Right renal pelvis (tissue), 4 donors: ENCODE measurements around the gene BTAF1. TPM values are rescaled to one million over a fixed set of nuclear protein-coding genes. Genes with fewer than 3 reads are reported as not detected.

Experiments used
- DNase-seq, 4 donors: peaks; one replicate each; pipeline ENCODE4 v3.0.0-alpha.2; 2013; ENCODE audit warnings: low read depth in 4 of 4, low spot score in 3 of 4, missing footprints in 1 of 4
- polyA plus RNA-seq, 4 donors: library from polyadenylated mRNA; unstranded; fragments of 120-200 nt; gene quantifications; one replicate each; pipeline ENCODE4 v1.2.1, GENCODE V29; 2013; ENCODE audit not compliant: insufficient read length in 4 of 4

Gene BTAF1
- polyA plus RNA-seq, 4 donors: 44.0 to 55.9 (median 51.5) TPM

DNA sequence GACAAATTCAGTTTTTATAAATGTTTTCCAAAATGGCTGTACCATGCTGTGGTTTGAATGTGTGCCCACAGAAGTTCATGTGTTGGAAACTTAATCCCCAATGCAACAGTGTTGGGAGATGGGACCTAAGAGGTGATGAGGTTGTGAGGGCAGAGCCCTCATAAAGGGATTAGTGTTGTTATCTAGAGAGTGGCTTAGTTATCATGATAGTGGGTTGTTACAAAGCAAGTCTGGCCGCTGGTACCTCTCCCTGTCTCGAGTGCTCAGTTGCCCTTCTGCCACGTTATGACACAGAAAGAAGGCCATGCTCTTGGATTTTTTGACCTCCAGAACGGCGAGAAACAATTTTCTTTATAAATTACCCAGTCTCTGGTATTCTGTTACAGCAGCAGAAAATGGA is 119.0 kb downstream of the BTAF1 start:
- no peak for DNase-seq

DNA sequence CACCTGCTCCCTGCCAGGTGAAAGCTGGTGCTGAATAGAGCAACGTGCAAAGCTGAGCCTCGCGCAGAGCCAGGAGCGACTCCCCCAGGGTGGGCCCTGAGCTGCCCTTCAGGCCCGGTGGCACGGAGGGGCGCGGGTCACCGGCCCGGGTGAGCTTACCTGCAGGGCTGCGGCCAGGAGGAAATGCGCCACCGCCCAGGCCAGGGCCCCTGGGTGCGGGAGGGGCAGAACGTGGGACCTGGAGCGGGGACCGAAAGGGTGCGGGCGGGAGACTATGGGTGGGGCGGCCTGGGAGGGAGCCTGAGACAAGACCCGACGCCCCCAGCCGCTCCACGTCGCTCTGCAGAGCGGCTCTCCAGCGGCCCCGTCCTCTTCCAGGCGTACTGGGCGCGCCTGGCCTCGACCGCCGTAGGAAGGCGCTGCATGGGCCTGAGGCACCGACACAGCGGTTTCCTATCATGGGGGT is 122.1 kb downstream of the BTAF1 start:
- DNase-seq: no peak

DNA sequence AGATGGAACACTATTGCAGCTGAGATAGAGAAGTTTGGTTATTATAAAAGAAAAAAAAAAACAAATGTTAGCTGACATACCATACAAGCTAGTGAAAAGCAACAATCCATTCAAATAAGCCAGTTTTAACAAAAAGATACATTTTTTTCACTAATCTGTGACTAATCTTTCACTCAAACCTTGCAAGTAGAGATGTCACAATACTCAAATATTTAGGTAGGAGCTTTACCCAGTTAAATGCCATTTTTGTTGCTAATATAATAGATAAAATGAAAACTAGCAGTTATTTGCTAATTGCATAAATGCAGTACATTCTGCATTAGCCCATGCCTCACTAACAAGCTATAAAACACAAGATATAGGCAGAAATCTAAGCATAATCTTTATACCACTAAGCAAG is 123.6 kb downstream of the BTAF1 start:
- no peak for DNase-seq

DNA sequence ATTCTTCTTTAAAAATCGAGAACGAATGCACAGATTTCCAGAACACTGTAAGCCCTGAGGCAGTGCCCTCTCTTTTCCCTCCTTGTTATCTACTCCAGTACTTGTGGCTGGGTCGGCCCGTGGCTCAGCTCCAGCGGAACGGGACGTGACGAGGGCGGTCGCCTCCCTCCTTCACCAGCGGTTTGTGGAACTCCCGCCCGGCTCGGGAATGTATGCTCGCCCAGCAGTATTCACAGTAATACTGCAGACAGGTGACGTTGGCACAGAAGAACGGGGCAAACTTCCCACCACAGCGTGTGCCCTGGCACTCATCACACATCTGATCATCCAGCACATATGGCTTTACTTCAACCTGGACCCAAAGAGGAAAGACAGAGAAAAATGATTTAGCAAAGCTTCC is 128.5 kb downstream of the BTAF1 start:
- no peak for DNase-seq

DNA sequence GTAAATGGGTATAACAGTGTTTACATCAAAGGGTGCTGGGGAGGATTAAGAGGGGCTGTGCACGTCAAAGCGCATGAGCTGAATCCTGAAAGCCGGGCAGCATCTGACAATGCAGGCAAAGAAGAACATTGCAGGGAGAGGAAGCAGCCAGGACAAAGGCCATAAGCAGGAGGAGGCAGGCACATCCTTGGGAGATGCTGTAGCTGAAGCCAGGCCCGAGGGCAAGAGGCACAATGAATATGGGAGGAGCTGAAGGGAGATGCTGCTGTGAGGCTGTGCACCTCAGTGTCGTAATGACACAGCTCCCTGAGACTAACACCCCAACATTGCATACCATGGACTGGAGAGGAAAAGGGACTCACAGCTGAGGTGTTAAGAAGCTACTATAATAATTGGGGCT is 129.2 kb downstream of the BTAF1 start:
- DNase-seq: no peak

- no peak for DNase-seq
Measured at GRCh38 chr10:92054807-92055206, 131.2 kb downstream of the BTAF1 start.

DNA sequence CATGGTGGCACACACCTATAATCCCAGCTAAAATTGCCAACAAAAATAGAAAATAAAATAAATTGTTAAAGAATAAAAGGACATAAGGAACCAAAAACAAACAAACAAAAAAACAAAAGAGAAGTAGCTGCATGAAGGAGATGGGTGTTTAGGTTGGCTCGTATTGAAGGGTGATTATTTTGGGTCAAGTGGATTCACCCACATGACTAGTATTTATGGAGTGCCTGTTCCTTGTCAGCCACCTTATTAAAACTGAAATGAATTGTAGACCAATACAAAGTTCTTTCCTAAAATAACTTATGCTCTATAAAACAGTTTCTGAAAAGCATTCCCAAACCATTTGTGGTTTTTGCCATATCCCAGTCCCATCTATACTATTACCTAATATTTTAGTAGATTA is 138.7 kb downstream of the BTAF1 start:
- no peak for DNase-seq

- no peak for DNase-seq
Measured at GRCh38 chr10:92064506-92064905, 140.9 kb downstream of the BTAF1 start.

GRCh38 chr10:92066386-92066785 is 142.8 kb downstream of the BTAF1 start:
- DNase-seq: no peak

DNA sequence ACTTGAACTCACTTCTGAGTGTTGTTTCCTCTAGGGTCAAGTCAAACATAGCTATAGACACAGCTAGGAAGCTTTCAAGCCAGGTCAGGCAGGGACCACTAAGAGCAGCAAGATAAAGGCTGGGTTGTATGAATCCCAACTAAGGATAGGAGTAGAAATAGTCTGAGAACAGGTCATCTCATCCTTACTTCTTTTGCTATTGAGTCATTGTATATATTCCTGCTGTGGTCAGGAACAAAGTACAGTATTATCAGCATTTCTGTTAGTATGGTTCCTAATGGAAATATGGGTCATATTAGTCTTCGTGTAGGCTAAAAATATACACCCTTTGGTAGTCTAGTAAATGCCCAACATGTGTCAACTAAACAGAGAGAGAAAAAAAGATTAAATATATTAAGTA is 145.3 kb downstream of the BTAF1 start:
- no peak for DNase-seq

GRCh38 chr10:92074126-92074887 is 150.7 kb downstream of the BTAF1 start:
- no peak for DNase-seq

DNA sequence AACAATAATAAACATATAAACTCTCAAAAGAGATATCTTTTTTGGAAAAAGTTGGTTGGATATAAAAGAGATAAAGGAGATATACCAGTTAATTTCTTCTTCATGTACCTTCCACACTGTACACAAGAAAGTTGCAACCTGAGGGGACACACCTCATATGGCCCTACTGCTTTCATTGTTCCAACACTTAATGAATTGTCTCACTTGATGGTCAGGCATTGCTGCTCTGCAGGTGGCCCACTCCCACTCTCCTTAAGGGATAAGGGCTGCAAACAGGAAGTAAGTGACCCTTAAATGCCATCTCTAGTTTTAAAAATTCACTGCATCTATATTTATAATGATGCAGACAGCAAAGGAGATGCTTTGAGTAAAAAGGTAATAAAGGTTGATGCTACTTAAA is 152.3 kb downstream of the BTAF1 start:
- DNase-seq: no peak

GRCh38 chr10:92076722-92077121 is 153.2 kb downstream of the BTAF1 start:
- no peak for DNase-seq

- DNase-seq: no peak
Measured at GRCh38 chr10:92079003-92079402, 155.4 kb downstream of the BTAF1 start.

Other genes with a start within 250 kb of the BTAF1 start
- 10 to 100 TPM; 54.0 to 67.0 (median 63.2) TPM for gene TNKS2, start 125.3 kb upstream of the BTAF1 start, polyA plus RNA-seq
- 1 to 10 TPM; 2.9 to 3.9 (median 3.1) TPM for gene FGFBP3, start 14.3 kb upstream of the BTAF1 start, polyA plus RNA-seq